ENCODE results near the gene PRR5L. TPM values are rescaled to one million over a fixed set of nuclear protein-coding genes. Genes with fewer than 3 reads are reported as not detected.
A peak's percentile ranks its signal among the peaks of the same experiment; 100 is the strongest.

Gene PRR5L
- total RNA-seq, 4 donors from 2014 or later, result 8.8 to 29.7 (median 9.4) TPM

- Histone ChIP-seq H3K9me3 (no peaks in the 10 kb centered on the region), H3K4me1 (peaks cover 0 to 25% (median 15%) of the 10 kb centered on the region in 4 donors), H3K36me3 (no peaks in the 10 kb centered on the region), H3K27ac (peak overlapping the region in 1 of 4 donors; percentile 72), H3K4me3 (peak overlapping the region; percentile 39 to 79 (median 60)), H3K27me3 (no peaks in the 10 kb centered on the region)
- 39 to 40% methylated on average over 31 of the region's 31 CpGs for WGBS, 2 donors
- TF ChIP-seq POLR2A (IDR thresholded peaks at IDR 0.05), result no peak
- TF ChIP-seq CTCF (IDR thresholded peaks at IDR 0.05), result no peak
- TF ChIP-seq EP300 (IDR thresholded peaks at IDR 0.05), result no peak
- DNase-seq (ENCODE audit: low spot score in 2 of 2), result no peak
These were observed 7.5 kb upstream of the PRR5L start for GRCh38 chr11:36288442-36289225.

- H3K27ac ChIP-seq, result peak within 1 kb of the TSS in 1 of 4 donors; percentile 72
- no peaks in the 10 kb centered on the region for H3K36me3 ChIP-seq
- no peak for TF ChIP-seq CTCF (IDR thresholded peaks at IDR 0.05)
- TF ChIP-seq POLR2A (IDR thresholded peaks at IDR 0.05), result peak in 1 of 2 donors; percentile 58
- peak in 1 of 2 donors; percentile 94 for TF ChIP-seq EP300 (IDR thresholded peaks at IDR 0.05)
- DNase-seq (ENCODE audit: low spot score in 2 of 2), result peak; percentile 87 to 94
- H3K4me3 ChIP-seq, result peak within 1 kb of the TSS; percentile 39 to 79 (median 60)
- H3K9me3 ChIP-seq, result no peaks in the 10 kb centered on the region
- WGBS, 2 donors, result 1 to 2% methylated on average over 30 of the region's 31 CpGs
- H3K27me3 ChIP-seq, result no peaks in the 10 kb centered on the region
- H3K4me1 ChIP-seq, result peaks cover 0 to 25% (median 15%) of the 10 kb centered on the region in 4 donors
These were observed 6.7 kb upstream of the PRR5L start, which contains the start of gene COMMD9 for GRCh38 chr11:36289226-36289852. Gene COMMD9, minus strand, starts transcription at chr11:36289424. Its CDS starts 12 bp downstream, at chr11:36289412.

- Histone ChIP-seq H3K9me3 (no peaks in the 10 kb centered on the region), H3K27ac (no peak overlapping the region), H3K4me1 (peaks cover 0 to 25% (median 15%) of the 10 kb centered on the region in 4 donors), H3K27me3 (no peaks in the 10 kb centered on the region), H3K4me3 (no peak overlapping the region), H3K36me3 (no peaks in the 10 kb centered on the region)
- DNase-seq (ENCODE audit: low spot score in 2 of 2), result no peak
- 30 to 31% methylated on average over 4 of the region's 4 CpGs for WGBS, 2 donors
- no peak for TF ChIP-seq POLR2A (IDR thresholded peaks at IDR 0.05)
- TF ChIP-seq CTCF (IDR thresholded peaks at IDR 0.05), result peak in 4 of 5 experiments; percentile 31 to 48 (median 44)
These were observed 3.8 kb upstream of the PRR5L start for GRCh38 chr11:36292311-36292722.

GRCh38 chr11:36296884-36297543 is 926 bp downstream of the PRR5L start:
- H3K9me3 ChIP-seq, result no peaks in the 10 kb centered on the region
- no peaks in the 10 kb centered on the region for H3K36me3 ChIP-seq
- no peaks in the 10 kb centered on the region for H3K27me3 ChIP-seq
- DNase-seq (ENCODE audit: low spot score in 2 of 2), result peak in 1 of 2 donors; percentile 43
- H3K4me1 ChIP-seq, result peaks cover 0 to 9% (median 3%) of the 10 kb centered on the region in 4 donors
- WGBS, 2 donors, result 77 to 87% methylated on average over 8 of the region's 8 CpGs
- H3K4me3 ChIP-seq, result no peak overlapping the region
- H3K27ac ChIP-seq, result no peak overlapping the region
- TF ChIP-seq EP300 (IDR thresholded peaks at IDR 0.05), result peak in 1 of 2 donors; percentile 64
- TF ChIP-seq POLR2A (IDR thresholded peaks at IDR 0.05), result no peak
- no peak for TF ChIP-seq CTCF (IDR thresholded peaks at IDR 0.05)

Data from tibial nerve (tissue), 4 donors.